Stomach (tissue), 19 donors: ENCODE results near the gene CHCHD5. TPM values are rescaled to one million over a fixed set of nuclear protein-coding genes. Genes with fewer than 3 reads are reported as not detected.
"Not testable (repeated sequence)": the region's sequence is repeated elsewhere in the genome, so short reads cannot be mapped to it uniquely, and the experiment has no call there.

Source experiments
- DNase-seq, 2 donors: peaks; one replicate each; pipeline versions ENCODE4 v3.0.0 to v3.0.0-alpha.2; 2013 to 2019
- H3K27ac ChIP-seq, 5 donors: fragments of 200-600 bp in 4 of 5; sonication (generic) in 4 of 5; one replicate each; pipeline ENCODE4 v1.5.1; 2013 to 2019; ENCODE audit warnings: mild to moderate bottlenecking in 1 of 5, moderate library complexity in 1 of 5
- H3K27me3 ChIP-seq, 3 donors: fragments of 200-600 bp; sonication (generic); one replicate each; pipeline ENCODE4 v1.5.1; 2017 to 2019; ENCODE audit warnings: mixed run types in 1 of 3
- H3K36me3 ChIP-seq, 4 donors: fragments of 200-600 bp; sonication (generic); 1 replicate in 3 of 4; 2 replicates in 1 of 4; pipeline ENCODE4 v1.5.1; 2016 to 2019
- H3K4me1 ChIP-seq, 4 donors: fragments of 200-600 bp; sonication (generic); one replicate each; pipeline ENCODE4 v1.5.1; 2016 to 2019
- H3K4me3 ChIP-seq, 4 donors: fragments of 200-600 bp; sonication (generic) in 3 of 4; one replicate each; pipeline ENCODE4 v1.5.1; 2016 to 2019; ENCODE audit warnings: mild to moderate bottlenecking in 1 of 4
- H3K9me3 ChIP-seq, 4 donors: fragments of 200-600 bp; sonication (generic); one replicate each; pipeline ENCODE4 v1.5.1; 2016 to 2019
- EP300 ChIP-seq: sonication (generic); formaldehyde crosslinking; IDR thresholded peaks from one replicate; pipeline ENCODE4 v1.6.1; 2017; ENCODE audit warnings: antibody characterized with exemption
- POLR2A ChIP-seq, 4 donors: fragments of 450-650 bp; IDR thresholded peaks; one replicate each; pipeline ENCODE4 v1.6.1; 2016; ENCODE audit warnings: antibody characterized with exemption in 4 of 4, control low read depth in 2 of 4, mild to moderate bottlenecking in 1 of 4, moderate library complexity in 1 of 4
- POLR2AphosphoS5 ChIP-seq, 3 donors: sonication (generic); formaldehyde crosslinking; IDR thresholded peaks; one replicate each; pipeline ENCODE4 v1.6.1; 2016; ENCODE audit warnings: antibody characterized with exemption in 3 of 3
- WGBS, 5 donors: extraction: QIAGEN DNeasy Blood & Tissue Kit in 3 of 5; methylation state at CpG; one replicate each; pipeline versions ENCODE4 v1.1.5 to v1.1.7; 2013 to 2018; 5-methylcytosine and 5-hydroxymethylcytosine counted together
- intact Hi-C: fragments of 100-400 bp; cut with DNase I; formaldehyde crosslinking; loops from one replicate; pipeline ENCODE4 v1.15.1; 2023; ENCODE audit warnings: low total_unique reads
- long read RNA-seq, 10 donors: transcript quantifications; one replicate each; lab custom pipeline, GENCODE V29; 2026
- polyA plus RNA-seq, 3 donors: library from polyadenylated mRNA; stranded (reverse); fragments of 200-250 nt; gene quantifications; one replicate each; pipeline ENCODE4 v1.2.3, GENCODE V29; 2013
- total RNA-seq, 5 donors: library from RNA; depleted of rRNA; stranded (reverse); fragments of >200 nt; gene quantifications; one replicate each; pipeline versions ENCODE4 v1.1.0 to v1.2.3, GENCODE V29; 2014 to 2016
- TF ChIP-seq, protein P1 (sequence below), 7 experiments: fragments of 450-650 bp in 4 of 7; fragments of 200-600 bp in 3 of 7; sonication (generic) in 3 of 7; IDR thresholded peaks; one replicate each; pipeline ENCODE4 v1.5.1; 2016 to 2019; ENCODE audit warnings: antibody characterized with exemption in 7 of 7, control low read depth in 2 of 7, mild to moderate bottlenecking in 1 of 7
- donor health status: healthy with polysubstance abuse.
- donor health status: Bipolar disorder and iron deficiency.
- donor health status: healthy.

CHCHD5 gene, protein sequence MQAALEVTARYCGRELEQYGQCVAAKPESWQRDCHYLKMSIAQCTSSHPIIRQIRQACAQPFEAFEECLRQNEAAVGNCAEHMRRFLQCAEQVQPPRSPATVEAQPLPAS
- total RNA-seq (100 to 1,000 TPM in 1 of 5 donors, 10 to 100 TPM in 3, 1 to 10 TPM in 1; 9.5 to 111 (median 28.0) TPM), polyA plus RNA-seq (10 to 100 TPM; 51.0 to 61.5 (median 59.7) TPM)
- long read RNA-seq, donor 1, transcript CHCHD5-201 (4 exons, 691 nt) = major isoform, 7 of 8 reads
- long read RNA-seq, donor 1, partial matches to known transcripts = 0 of 8 reads
- long read RNA-seq, donor 1, other reads (novel, unspliced or antisense) = 0 of 8 reads
- long read RNA-seq, donor 2, transcript CHCHD5-201 (4 exons, 691 nt) = major isoform, 13 of 21 reads
- long read RNA-seq, donor 2, partial matches to known transcripts = 6 of 21 reads
- long read RNA-seq, donor 2, other reads (novel, unspliced or antisense) = 0 of 21 reads
- long read RNA-seq, donor 3, transcript CHCHD5-201 (4 exons, 691 nt) = major isoform, 10 of 11 reads
- long read RNA-seq, donor 3, partial matches to known transcripts = 0 of 11 reads
- long read RNA-seq, donor 3, other reads (novel, unspliced or antisense) = 0 of 11 reads
- long read RNA-seq, donor 4, partial matches to known transcripts = 0 of 1 reads
- long read RNA-seq, donor 4, other reads (novel, unspliced or antisense) = 0 of 1 reads
- long read RNA-seq, donor 5, transcript CHCHD5-201 (4 exons, 691 nt) = major isoform, 9 of 11 reads
- long read RNA-seq, donor 5, partial matches to known transcripts = 0 of 11 reads
- long read RNA-seq, donor 5, other reads (novel, unspliced or antisense) = 0 of 11 reads
- long read RNA-seq, donor 6 = 0 reads
- long read RNA-seq, donor 7, transcript CHCHD5-201 (4 exons, 691 nt) = major isoform, 20 of 22 reads
- long read RNA-seq, donor 7, partial matches to known transcripts = 0 of 22 reads
- long read RNA-seq, donor 7, other reads (novel, unspliced or antisense) = 0 of 22 reads
- long read RNA-seq, donor 8, transcript CHCHD5-201 (4 exons, 691 nt) = major isoform, 18 of 19 reads
- long read RNA-seq, donor 8, partial matches to known transcripts = 0 of 19 reads
- long read RNA-seq, donor 8, other reads (novel, unspliced or antisense) = 0 of 19 reads
- long read RNA-seq, donor 9, transcript CHCHD5-201 (4 exons, 691 nt) = major isoform, 8 of 8 reads
- long read RNA-seq, donor 9, partial matches to known transcripts = 0 of 8 reads
- long read RNA-seq, donor 9, other reads (novel, unspliced or antisense) = 0 of 8 reads
- long read RNA-seq, donor 10, partial matches to known transcripts = 0 of 3 reads
- long read RNA-seq, donor 10, other reads (novel, unspliced or antisense) = 0 of 3 reads

DNA sequence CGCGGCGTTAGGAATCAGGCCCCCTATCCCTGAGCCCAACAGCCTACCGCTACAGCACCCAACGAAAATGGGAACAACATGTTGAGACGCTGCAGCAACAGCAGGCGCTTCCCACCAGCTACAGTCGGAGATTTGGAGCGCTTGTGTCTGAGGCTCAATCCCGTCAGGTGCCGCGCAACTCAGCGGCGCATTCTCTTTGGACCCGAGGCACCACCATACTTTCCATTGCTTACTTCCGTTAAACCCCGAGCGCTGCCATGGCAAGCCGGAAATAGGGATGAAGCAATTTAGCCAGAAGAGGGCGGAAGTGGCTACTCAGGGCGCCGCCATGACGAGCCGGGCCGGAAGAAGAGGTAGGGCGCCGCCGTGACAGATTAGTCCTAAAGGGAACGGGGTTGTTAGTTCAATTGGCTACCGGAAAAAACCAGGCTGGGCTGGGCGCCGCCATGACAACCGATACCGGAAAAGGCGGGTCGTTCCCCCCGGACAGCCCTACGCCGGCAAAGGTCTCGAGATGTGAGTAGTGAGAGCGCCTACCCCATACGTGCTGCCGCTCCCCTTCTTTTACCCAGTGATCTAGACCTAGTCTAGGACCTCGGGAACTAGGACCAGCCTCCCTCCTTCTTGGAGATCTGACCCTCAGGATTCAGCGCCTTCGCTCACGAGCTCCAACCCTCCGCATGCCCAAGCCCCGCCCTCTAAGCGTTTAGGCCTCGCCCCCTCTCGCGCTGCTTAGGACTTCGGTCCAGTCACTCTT lies at the start of gene CHCHD5:
TSS of gene CHCHD5 (plus strand) at position 476 of the 757 bp plus-strand sequence. CDS start at position 515, 39 bp downstream.
- Histone ChIP-seq H3K27me3 (no peaks in the 10 kb centered on the region), H3K9me3 (no peaks in the 10 kb centered on the region), H3K36me3 (peaks cover 0 to 33% (median 32%) of the 10 kb centered on the region in 4 donors), H3K4me3 (peak within 1 kb of the TSS; percentile 53 to 69 (median 62)), H3K27ac (peak within 1 kb of the TSS; percentile 92 to 98 (median 94)), H3K4me1 (peaks cover 8 to 38% (median 30%) of the 10 kb centered on the region in 4 donors)
- intact Hi-C loops = no loop called here
- DNase-seq = peak; percentile 95 to 98
- 0 to 1% (median 1%) methylated on average over 50 to 54 of the region's 54 CpGs for WGBS, 5 donors
- TF ChIP-seq POLR2A (IDR thresholded peaks at IDR 0.05) = peak in 1 of 4 donors; percentile 64
- TF ChIP-seq EP300 = peak; percentile 19
- peak; percentile 81 to 93 (median 81) for TF ChIP-seq POLR2AphosphoS5 (IDR thresholded peaks at IDR 0.05)
- TF ChIP-seq, protein P1, sequence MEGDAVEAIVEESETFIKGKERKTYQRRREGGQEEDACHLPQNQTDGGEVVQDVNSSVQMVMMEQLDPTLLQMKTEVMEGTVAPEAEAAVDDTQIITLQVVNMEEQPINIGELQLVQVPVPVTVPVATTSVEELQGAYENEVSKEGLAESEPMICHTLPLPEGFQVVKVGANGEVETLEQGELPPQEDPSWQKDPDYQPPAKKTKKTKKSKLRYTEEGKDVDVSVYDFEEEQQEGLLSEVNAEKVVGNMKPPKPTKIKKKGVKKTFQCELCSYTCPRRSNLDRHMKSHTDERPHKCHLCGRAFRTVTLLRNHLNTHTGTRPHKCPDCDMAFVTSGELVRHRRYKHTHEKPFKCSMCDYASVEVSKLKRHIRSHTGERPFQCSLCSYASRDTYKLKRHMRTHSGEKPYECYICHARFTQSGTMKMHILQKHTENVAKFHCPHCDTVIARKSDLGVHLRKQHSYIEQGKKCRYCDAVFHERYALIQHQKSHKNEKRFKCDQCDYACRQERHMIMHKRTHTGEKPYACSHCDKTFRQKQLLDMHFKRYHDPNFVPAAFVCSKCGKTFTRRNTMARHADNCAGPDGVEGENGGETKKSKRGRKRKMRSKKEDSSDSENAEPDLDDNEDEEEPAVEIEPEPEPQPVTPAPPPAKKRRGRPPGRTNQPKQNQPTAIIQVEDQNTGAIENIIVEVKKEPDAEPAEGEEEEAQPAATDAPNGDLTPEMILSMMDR (IDR thresholded peaks at IDR 0.05) = peak in 3 of 7 experiments; percentile 21 to 23 (median 23)

DNA sequence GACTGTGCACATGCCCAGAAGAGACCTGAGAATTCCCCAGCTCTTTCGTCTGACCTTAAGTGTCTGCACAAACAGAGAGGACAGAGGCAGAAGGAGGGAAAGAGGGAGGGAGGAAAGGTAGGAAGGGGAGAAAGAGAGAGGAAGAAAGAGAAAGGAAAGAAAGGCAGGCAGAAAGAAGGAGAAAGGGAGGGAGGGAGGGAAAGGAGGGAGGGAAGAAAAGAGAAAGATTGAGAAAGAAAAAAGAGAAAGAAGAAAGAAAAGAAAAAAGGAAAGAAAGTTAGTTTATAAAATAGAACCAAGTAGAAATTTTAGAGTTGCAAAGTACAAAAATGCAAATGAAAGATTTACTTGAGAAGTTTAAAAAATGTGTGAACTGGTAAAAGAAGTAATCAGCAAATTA lies 49.6 kb upstream of the CHCHD5 start:
- DNase-seq = no peak
- no peak for TF ChIP-seq EP300
- TF ChIP-seq, protein P1 (IDR thresholded peaks at IDR 0.05) = no peak
- TF ChIP-seq POLR2AphosphoS5 (IDR thresholded peaks at IDR 0.05) = no peak
- no peak for TF ChIP-seq POLR2A (IDR thresholded peaks at IDR 0.05)
- Histone ChIP-seq H3K4me1 (no peaks in the 10 kb centered on the region), H3K27me3 (no peaks in the 10 kb centered on the region), H3K4me3 (no peak overlapping the region), H3K9me3 (no peaks in the 10 kb centered on the region), H3K27ac (no peak overlapping the region), H3K36me3 (peaks cover 0 to 31% (median 17%) of the 10 kb centered on the region in 4 donors)
- intact Hi-C loops = no loop called here
- 66 to 89% (median 76%) methylated on average over 1 of the region's 1 CpG for WGBS, 5 donors

DNA sequence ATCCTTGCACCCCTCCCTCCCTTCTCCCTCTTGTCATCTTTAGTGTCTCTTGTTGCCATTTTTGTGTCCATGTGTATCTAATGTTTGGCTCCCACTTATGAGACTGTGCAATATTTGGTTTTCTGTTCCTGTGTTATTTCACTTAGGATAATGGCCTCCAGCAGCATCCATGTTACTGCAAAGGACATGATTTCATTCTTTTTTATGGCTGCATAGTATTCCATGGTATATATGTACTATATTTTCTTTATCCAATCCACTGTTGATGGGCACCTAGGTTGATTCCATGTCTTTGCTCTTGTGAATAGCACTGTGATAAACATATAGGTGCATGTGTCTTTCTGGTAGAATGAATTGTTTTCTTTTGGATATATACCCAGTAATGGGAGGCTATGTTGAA lies 47.7 kb upstream of the CHCHD5 start:
- H3K9me3 ChIP-seq, H3K4me1 ChIP-seq, H3K27ac ChIP-seq, H3K27me3 ChIP-seq, DNase-seq, intact Hi-C loops, H3K4me3 ChIP-seq: not testable (repeated sequence)
- H3K36me3 ChIP-seq = peaks cover 0 to 14% (median 6%) of the 10 kb centered on the region in 4 donors

DNA sequence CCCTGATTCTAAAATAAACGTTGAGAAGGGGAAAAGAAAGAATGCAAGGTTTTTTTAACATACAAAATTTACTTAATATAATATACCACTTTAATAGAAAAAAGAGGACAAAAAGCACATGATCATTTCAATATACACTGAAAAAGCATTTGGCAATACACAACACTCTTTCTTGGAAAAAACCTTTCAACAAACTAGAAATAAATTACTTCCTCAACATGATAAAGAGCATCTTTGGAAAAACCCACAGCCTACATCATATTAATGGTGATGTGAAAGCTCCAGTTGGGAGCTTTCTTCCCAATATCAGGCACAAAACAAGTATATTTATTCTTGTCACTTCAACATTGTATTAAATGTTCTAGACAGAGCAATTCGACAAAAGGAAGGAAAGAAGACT lies 45.1 kb upstream of the CHCHD5 start:
- WGBS, 5 donors = 50 to 73% (median 69%) methylated on average over 2 of the region's 2 CpGs
- H3K9me3 ChIP-seq = no peaks in the 10 kb centered on the region
- H3K4me1 ChIP-seq = peaks cover 8 to 26% (median 23%) of the 10 kb centered on the region in 4 donors
- no peaks in the 10 kb centered on the region for H3K36me3 ChIP-seq
- no peak overlapping the region for H3K27ac ChIP-seq
- intact Hi-C loops = no loop called here
- TF ChIP-seq POLR2AphosphoS5 (IDR thresholded peaks at IDR 0.05) (no peak), POLR2A (IDR thresholded peaks at IDR 0.05) (no peak), EP300 (no peak)
- TF ChIP-seq, protein P1 (IDR thresholded peaks at IDR 0.05) = no peak
- H3K27me3 ChIP-seq = no peaks in the 10 kb centered on the region
- no peak overlapping the region for H3K4me3 ChIP-seq
- DNase-seq = no peak
